Measurements from ENCODE around the gene POMGNT1.

POMGNT1 gene

DNA sequence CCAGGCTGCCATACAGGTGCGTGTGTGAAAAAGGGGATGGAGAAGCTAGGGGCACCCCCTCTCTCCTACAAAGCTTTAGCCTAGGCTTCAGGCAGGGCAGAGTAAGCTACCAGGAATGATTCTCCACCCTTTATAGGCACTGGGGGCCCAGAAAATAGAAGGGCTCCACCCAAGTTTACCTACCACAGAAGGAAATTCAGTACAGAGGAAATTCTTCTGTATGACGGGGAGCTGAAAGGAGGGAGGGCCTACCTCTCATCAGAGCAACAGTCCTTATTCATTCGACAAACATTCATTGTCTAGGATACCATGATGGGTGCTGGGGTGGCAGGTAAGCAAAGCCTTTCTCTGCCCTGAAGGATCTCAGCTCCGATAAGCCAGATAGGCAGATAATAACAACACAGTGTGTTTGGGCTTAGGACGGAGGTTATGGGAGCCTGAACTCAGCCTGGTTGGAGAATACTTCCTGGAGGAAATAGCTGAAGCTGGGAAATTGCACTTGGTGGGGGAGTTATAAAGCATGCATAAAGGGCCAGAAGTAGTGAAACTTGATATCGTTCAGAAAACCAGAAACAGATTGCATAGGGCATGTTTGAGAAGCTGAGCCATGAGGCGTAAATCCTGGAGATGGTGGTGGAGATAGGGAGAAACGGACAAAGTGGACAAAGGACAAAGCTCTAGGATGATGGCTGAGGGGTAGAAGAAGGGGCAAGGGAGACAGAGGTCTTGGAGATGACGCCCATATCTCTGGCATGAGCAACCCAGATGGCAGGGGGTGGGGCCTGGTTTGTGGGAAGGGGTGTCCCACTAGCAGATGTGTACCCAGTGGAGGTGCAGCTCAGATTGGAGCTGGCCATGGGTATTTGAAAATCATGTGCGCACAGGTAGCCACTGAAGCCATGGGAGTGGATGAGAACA is 16.6 kb downstream of the POMGNT1 start:
- no peak for DNase-seq

- peak; percentile 67 for DNase-seq
These were observed 18.1 kb downstream of the POMGNT1 start for GRCh38 chr1:46180082-46180616.

DNA sequence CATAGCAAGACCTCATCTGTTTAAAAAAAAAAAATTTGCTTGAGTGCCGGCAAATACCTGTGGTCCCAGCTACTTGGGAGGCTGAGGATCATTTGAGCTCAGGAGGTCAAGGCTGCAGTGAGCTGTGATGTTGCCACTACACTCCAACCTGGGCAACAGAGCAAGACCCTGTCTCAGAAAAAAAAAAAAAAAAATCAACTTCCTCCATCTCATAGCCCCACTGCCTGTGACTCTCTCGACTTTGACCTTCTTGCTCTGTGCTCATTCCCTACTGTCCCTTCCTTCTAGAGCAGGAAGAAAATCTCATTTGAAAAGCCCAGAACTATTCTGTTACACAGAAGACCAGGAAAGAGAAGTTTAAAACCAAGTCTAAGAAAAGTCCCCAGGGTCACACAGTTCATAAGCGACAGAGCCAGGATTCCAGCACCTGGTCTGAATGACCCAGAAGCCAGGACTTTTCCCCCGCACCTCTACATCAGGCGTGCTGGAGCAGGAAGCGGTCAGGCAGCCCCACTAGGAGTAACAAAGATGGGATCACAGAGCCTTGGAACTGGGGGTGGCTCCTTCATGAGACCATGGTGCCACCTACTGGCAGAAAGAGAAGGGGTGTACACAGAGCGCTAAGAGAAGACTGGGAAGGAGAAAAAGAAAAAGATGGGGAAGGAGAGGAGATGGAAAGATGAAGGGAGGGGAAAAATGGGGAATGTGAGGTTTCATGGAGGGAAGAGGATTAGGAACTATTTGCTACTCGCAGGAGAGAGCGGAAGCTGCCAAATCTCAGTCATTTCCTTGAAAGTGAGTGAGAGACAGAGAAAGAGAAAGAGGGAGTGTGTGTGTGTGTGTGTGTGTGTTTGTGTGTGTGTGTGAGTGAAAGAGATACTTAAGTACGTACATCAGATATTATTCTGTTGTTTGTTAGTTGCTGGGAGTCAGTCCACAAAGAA is 18.8 kb downstream of the POMGNT1 start:
- DNase-seq, result peak; percentile 51 to 61

- no peak for DNase-seq
These were observed 21.9 kb downstream of the POMGNT1 start, which contains the start of gene P3R3URF for GRCh38 chr1:46176211-46176865. Gene P3R3URF, minus strand, starts transcription at chr1:46176488. Its CDS starts 17 bp downstream, at chr1:46176471.

DNA sequence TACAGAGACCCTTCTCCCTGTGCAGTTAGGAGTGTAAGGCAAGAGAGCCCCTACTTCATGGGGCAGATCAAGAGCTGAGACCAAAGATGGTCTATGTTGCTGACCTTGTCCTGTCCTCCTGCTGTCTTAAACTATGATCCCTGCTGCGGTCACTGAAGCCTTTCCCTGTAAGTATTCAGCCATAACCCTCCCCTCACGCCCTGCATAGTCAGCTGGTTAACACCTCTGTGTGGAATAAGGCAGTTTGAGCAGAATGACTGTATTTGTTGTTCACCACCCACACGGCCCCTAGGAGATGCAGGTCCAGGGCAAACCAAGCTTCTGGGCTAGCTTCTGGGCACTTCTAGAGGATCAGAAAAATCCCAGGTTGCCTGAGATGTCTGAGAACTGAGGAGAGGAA is 23.0 kb downstream of the POMGNT1 start:
- DNase-seq, result no peak

GRCh38 chr1:46174448-46175231 is 23.6 kb downstream of the POMGNT1 start, which contains the start of gene TSPAN1:
Gene TSPAN1, plus strand, starts transcription at chr1:46175087. Its CDS starts 6,021 bp downstream, at chr1:46181108.
- DNase-seq, result no peak

DNA sequence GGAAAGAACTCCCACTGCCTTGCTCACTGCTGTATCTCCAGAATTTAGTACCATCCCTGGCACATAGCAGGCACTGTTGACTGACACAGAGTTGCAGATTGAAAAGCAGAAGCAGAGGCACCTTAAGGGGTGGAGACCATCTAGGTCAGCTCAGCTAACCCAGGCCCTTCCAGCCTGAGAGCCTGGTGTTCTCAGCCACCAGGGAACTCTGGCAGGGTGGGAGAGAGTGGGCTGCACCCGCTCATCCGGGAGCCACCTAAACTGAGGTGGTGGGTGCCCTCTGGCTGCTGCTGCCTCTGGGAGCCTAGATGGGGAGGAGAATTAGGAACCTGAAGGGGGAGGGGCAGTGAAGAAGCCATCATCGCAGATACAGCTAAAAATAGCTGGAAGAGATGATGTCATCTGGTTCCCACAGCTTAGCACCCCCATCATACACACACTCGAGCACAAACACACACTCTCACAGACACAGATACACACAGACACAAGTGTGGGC is 24.8 kb downstream of the POMGNT1 start:
- DNase-seq, result no peak

- no peak for DNase-seq
These were observed 25.9 kb downstream of the POMGNT1 start for GRCh38 chr1:46172321-46172720.

- DNase-seq, result no peak
These were observed 26.4 kb downstream of the POMGNT1 start for GRCh38 chr1:46171871-46172270.

DNA sequence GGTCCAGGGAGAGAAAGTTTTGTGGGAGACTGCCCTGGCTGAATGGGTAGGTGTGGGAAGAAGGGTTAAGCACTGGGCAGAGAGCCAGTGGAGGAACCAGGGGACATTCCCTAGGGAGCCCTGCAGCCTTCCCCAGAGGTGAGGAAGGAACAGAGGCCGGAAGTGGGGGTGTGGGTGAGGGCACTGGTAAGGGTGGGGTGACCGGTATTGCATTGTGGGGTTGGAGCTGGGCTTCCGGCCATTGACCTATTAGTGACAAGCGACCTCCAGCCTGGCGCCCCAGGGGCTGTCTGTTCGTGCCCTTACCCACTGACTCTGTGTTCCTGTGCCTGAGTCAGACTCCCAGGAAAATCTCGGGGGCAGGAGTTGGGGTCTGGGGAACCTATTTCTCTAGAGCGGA is 26.9 kb downstream of the POMGNT1 start:
- DNase-seq, result no peak

GRCh38 chr1:46169811-46170454 is 28.3 kb downstream of the POMGNT1 start:
- DNase-seq, result no peak

DNA sequence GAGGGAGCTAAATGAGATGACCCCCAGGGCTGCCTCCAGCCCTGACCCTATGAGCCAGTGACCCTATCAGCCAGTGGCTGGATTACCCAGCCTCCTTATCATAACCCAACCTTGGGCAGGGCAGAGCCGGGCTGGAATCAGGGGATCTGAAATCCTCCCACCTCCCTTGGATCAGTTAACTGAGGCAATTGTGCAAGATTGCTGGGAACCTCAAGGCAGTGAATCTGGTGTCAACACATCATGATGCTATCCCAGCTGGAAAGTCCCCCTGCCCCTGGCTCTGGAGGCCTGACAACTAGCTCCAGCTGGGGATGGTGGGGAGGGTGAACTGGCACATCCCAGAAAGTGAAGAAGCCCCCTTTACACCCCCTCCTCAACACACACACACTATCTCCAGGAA is 29.8 kb downstream of the POMGNT1 start:
- DNase-seq, result no peak

DNA sequence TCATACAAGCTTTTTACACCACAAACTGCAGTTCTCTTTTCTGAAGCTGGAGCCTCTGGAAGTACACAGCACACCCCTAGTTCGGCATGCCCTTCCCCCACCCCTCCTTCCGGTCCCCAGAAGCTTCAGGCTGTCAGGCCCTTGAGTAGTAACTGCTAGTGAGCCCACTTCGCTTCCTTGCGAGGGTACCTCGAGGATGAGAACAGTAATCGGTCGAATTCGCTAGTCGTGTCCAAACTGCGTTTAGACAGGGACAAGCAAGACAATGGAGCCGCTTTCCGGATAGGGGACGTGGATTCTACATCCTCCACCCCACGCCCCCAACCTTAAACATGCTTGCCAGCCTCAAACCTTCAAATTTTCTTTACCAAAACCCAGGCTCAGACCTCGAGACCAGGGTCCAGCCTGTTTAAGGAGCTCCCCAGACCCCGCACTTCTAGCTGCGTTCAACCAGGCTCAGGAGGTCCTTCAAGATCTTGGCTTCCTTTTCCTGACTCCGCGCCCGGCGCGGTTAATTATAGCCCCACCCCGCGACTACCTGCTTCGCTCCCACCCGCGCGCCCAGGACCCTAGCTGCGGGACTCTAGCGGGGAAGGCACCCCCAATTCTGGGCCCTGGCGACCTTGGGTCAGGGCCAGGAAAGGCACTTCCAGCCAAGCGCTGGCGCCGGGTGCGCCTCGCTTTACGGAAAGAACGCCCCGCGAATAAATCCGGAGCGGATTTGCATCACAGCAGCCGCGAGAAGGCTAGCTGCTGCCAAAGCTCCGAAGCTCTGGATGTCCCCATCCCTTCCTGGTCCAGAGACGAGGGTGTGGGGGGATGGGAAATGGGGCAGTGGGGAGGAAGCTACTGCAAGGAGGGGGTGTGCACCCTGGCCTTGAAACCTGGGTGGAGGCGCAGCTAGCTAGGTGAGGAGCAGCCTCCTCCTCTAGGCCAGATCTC is 31.4 kb downstream of the POMGNT1 start:
- no peak for DNase-seq

GRCh38 chr1:46160212-46160611 is 38.0 kb downstream of the POMGNT1 start:
- no peak for DNase-seq

DNA sequence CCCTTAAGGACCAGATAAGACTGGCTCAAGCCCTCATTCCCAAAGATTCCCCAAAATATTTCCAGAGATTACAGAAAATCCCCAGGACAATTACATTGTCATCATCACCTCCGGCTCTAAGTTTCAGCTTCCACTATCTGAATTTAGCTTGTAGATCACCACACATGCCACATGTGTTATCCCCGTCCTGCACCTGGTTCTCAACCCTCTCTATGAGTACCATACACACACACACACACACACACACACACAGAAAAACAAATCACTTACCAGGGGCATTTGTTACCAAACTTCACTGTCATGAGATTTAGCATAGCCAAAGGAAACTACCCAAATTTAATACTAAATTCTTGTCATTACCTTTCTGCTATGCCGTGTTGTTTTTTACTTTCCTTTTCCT is 38.7 kb downstream of the POMGNT1 start:
- DNase-seq, result no peak

- DNase-seq, result no peak
These were observed 39.6 kb downstream of the POMGNT1 start for GRCh38 chr1:46158312-46159281.

- DNase-seq, result no peak
These were observed 40.3 kb downstream of the POMGNT1 start for GRCh38 chr1:46157916-46158311.

- no peak for DNase-seq
These were observed 44.5 kb downstream of the POMGNT1 start for GRCh38 chr1:46153732-46154131.

- DNase-seq, result no peak
These were observed 45.0 kb downstream of the POMGNT1 start for GRCh38 chr1:46153228-46153627.
